ENCODE results near the gene RBFOX2. TPM values are rescaled to one million over a fixed set of nuclear protein-coding genes. Genes with fewer than 3 reads are reported as not detected.
"Not testable (repeated sequence)": the region's sequence is repeated elsewhere in the genome, so short reads cannot be mapped to it uniquely, and the experiment has no call there.

RBFOX2 gene
- total RNA-seq, 2 experiments from 2014 or later: 6.6 to 7.1 TPM

GRCh38 chr22:36015155-36015810, 13.3 kb downstream of the RBFOX2 start:
- ChIA-PET POLR2A (no interaction called here), CTCF (interaction anchor here (2.1 kb wide), 1 partner anchor 11 kb away, joined by 4 read pairs; no protein-coding TSS in a partner anchor)

- POLR2A ChIA-PET: no interaction called here
- CTCF ChIA-PET: interaction anchor here (0.5 to 2.1 kb wide), 2 partner anchors 12 to 528 kb away, joined by 3 to 4 read pairs; no protein-coding TSS in a partner anchor
Measured at GRCh38 chr22:36014546-36015074, 14.0 kb downstream of the RBFOX2 start.

DNA sequence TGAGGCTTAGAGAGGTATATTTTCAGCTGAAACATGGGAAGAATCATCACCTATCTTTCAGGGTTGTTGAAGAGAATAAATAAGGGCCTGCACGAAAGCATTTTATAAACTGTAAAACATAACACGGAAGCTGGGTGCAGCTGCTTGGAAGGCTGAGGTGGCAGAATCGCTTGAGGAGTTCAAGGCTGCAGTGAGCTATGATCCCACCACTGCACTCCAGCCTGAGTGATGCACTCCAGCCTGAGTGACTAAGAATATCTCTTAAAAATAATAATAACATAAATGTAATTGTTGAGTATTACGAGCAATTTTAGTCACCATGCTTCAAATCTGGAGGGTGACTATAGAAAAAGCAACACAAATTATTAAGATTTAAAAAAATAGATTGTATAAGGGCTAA, 16.3 kb downstream of the RBFOX2 start:
- CTCF ChIA-PET: no interaction called here
- POLR2A ChIA-PET: interaction anchor here (0.6 kb wide), 1 partner anchor 114 kb away, joined by 7 read pairs; no protein-coding TSS in a partner anchor

DNA sequence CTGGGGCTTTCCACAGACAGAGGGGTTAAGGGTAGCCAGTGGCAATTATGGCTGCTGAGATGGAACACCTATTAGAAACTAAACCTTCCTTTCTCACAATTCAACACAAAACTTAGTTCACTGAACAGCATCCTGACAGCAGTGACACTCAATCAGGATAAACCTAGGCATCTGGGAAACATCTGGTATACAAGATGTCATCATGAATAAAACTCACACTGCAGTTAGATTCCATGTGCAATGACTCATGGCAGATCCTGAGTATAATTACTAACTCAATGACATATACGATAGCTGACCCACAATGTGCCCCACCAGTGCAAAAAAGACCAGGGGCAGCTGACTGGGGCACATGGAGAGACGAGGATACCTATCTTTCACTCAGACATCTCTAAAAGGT, 17.7 kb downstream of the RBFOX2 start:
- ChIA-PET CTCF (interaction anchor here (1.0 kb wide), 1 partner anchor 55 kb away, joined by 3 read pairs; no protein-coding TSS in a partner anchor), POLR2A (no interaction called here)

- POLR2A ChIA-PET: no interaction called here
- CTCF ChIA-PET: no interaction called here
Measured at GRCh38 chr22:36010090-36010489, 18.5 kb downstream of the RBFOX2 start.

DNA sequence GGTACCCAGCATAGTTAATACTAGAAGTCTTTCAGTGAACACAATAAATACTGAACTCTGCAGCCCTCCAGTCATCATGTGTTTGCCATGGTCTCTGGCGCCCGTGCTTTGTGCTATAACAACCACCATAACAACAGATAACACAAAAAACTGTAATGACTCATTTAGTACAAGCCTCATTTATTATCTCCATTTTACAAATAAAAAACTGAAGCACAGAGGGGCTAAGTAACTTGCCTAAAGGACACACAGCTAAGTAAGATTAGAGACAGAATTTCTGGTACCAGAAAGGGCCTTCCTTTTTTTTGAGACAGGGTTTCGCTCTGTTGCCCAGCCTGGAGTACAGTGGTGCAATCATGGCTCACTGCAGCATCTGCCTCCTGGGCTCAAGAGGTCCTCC, 19.5 kb downstream of the RBFOX2 start:
- ChIA-PET POLR2A (no interaction called here), CTCF (no interaction called here)

DNA sequence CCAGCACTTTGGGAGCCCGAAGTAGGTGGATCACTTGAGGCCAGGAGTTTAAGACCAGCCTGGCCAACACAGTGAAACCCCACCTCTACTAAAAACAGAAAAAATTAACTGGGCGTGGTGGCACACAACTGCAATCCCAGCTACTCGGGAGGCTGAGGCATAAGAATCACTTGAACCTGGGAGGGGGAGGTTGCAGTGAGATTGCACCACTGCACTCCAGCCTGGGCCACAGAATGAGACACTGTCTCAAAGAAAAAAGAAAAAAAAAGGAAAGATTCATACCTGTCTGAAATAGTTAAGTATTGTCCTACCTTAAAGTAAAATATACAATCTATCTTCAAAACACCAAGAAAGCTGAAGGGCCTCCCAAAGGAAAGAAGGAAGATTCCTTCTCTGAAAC, 20.1 kb downstream of the RBFOX2 start:
- CTCF ChIA-PET: no interaction called here
- POLR2A ChIA-PET: no interaction called here

DNA sequence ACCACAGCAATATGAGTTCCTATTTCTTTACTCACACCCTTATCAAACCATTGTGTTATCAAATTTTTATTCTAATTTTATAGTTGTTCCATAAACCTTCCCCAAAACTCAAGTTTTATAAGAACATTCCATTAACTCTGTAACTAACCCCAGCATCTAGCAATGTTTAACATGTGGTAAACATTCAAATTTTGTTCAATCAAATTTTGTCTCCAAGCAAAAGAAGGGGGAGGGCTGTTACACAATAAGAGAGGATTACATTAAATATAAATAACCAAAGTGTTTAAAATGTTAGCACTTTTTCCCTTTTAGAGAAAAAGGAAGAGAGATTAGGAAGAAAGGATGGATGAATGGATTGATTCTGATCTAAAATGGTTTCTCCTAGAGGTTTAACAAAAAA, 20.5 kb downstream of the RBFOX2 start:
- ChIA-PET CTCF (no interaction called here), POLR2A (no interaction called here)

DNA sequence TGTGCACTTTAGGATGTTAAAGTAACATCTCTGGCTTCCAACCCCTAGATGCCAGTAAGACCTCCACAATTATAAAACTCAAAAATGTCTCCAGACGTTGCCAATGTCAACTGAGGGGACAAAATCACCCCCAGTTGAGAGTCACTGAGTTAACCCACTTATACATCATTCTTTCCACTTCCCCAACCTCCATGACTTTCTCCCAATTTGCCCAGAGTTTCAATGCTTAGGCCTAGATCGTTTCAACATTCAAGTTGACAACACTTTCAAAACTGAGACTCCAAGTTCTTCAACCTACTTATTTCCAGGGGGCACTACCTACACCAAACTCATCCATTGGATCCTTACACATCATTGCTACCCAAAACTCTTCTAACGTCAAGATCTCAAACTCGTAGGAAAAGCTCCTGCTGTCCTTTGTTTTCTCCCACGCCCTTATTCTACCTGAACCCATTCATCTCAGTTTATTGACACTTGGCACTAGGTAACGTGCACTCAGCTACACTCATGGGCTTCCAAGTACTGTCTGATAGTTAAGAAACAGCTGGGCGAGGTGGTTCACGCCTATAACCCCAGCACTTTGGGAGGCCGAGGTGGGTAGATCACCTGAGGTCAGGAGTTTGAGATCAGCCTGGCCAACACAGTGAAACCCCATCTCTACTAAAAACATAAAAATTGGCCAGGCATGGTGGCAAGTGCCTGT, 24.5 kb downstream of the RBFOX2 start:
- ChIA-PET POLR2A (interaction anchor here (0.6 kb wide), 1 partner anchor 68 kb away, joined by 5 read pairs; no protein-coding TSS in a partner anchor), CTCF (no interaction called here)

- ChIA-PET CTCF (no interaction called here), POLR2A (no interaction called here)
Measured at GRCh38 chr22:36002718-36003260, 25.8 kb downstream of the RBFOX2 start.

GRCh38 chr22:36002084-36002483, 26.5 kb downstream of the RBFOX2 start:
- CTCF ChIA-PET: no interaction called here
- POLR2A ChIA-PET: no interaction called here

- POLR2A ChIA-PET: no interaction called here
- CTCF ChIA-PET: no interaction called here
Measured at GRCh38 chr22:35998748-35999147, 29.9 kb downstream of the RBFOX2 start.

- CTCF ChIA-PET: no interaction called here
- POLR2A ChIA-PET: no interaction called here
Measured at GRCh38 chr22:35997438-35997837, 31.2 kb downstream of the RBFOX2 start.

GRCh38 chr22:35996596-35996995, 32.0 kb downstream of the RBFOX2 start:
- POLR2A ChIA-PET: no interaction called here
- CTCF ChIA-PET: no interaction called here

GRCh38 chr22:35995772-35996171, 32.9 kb downstream of the RBFOX2 start:
- CTCF ChIA-PET: no interaction called here
- POLR2A ChIA-PET: no interaction called here

DNA sequence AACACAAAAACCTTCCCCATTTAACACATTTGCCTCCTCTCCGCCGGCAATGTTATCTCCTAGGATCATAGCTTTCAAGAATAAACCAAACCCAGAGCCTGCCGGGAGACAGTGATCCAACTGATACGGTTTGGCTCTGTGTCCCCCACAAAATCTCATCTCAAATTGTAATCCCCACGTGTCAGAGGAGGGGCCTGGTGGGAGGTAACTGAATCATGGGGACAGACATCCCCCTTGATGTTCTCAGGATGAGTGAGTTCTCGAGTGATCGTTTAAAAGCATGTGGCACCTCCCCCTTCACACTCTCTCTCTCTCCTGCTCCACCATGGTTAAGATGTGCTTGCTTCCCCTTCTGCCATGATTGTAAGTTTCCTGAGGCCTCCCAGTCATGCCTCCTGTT, 33.3 kb downstream of the RBFOX2 start:
- POLR2A ChIA-PET: no interaction called here
- CTCF ChIA-PET: no interaction called here

DNA sequence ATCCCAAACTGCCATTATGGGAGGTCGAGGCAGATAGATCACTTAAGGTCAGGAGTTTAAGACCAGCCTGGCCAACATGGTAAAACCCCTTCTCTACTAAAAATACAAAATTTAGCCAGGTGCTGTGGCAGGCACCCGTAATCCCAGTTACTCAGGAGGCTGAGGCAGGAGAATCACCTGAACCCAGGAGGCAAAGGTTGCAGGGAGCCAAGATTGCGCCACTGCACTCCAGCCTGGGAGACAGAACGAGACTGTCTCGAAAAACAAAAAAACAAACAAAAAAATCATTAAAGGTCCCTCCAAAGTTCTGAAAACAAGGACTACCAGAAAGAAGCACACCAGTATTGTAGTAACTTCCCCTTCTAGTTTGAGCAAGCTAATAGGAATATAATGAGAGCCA, 34.9 kb downstream of the RBFOX2 start:
- POLR2A ChIA-PET, CTCF ChIA-PET: not testable (repeated sequence)

DNA sequence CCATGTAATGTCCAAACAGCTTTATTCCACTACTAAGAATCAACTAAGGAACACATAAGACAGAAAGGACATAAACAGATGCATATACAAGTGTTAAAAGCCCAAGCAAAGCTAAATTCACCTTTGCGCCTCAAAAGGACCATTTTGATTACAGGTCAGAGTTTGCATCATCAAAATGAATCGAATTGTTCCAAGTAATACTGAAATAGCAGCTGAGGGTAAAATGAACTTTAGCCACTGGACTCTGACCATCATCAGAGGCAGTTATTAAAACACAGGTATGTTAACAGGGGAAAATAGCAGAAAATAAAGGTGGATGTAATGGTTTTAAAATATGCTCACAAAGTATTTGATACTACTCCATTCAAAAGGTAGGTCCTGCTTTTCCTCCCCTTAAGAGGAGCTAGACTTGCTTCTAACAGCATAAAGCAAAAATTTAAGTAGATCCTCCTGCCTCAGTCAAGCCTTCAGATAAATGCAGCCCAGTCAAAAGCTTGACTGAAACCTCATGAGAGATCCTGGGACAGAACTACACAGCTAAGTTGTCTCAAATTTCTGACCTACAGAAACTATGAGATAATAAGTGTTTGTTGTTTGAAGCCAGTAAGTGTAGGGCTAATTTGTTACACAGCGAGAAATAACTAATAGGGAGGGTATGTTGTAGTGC, 35.4 kb downstream of the RBFOX2 start:
- POLR2A ChIA-PET: no interaction called here
- CTCF ChIA-PET: interaction anchor here (2.6 kb wide), 1 partner anchor 73 kb away, joined by 7 read pairs; no protein-coding TSS in a partner anchor

DNA sequence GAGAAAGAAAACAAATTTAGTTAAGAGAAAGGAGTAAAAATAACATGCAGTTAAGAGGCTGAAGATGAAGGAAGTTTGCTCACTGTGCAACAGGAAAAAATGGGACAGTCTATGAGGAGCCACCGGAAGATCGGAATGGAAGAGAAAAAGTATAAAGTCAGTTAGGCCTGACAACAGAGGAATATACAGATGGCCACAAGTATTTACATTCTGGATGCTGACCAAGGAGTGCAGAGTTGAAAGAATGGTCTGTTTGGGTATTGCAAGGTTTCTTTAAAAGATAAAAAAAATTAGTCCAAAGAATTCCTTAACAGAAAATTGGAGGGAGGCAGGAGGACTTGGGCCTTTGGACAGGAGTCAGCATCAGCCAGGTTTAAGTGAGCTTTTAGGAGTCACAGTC, 37.5 kb downstream of the RBFOX2 start:
- CTCF ChIA-PET: interaction anchor here (2.6 kb wide), 1 partner anchor 75 kb away, joined by 7 read pairs; no protein-coding TSS in a partner anchor
- POLR2A ChIA-PET: no interaction called here

DNA sequence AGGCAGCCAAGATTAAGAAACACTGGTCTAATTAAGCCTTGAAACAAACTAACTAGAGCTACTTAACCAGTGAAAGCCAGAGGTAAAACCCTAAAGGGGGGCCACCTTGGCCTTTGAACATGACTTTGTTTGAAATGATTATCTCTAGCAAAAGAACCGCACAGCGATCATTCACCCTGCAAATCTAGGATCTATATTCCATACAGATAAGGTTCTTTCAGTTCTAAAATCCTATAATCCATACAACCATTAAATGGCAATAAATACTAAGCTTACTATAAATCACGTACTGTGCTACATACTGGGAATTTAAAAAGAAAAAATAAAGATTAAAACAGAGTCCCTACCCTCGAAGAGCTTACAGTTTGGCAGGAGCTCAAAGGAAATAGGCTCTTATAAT, 40.6 kb downstream of the RBFOX2 start:
- ChIA-PET CTCF (no interaction called here), POLR2A (no interaction called here)

DNA sequence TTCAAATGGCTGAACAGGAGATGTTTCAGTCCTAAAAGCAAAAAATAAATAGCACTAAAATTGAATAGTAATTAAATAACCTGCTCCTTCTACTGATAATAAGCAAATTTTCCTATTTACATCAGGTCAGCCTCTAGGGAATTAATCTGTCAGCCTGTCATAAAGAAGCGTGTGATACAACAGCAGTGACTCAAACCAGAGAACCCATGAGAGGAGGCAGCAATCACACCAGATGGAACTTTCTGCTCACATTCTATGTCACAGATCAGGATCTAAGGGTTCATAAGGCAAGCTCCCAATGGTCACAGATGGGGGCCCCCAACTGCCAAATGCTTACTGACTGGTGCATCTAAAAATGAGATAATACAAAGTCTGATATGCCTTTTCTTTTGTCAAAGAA, 41.1 kb downstream of the RBFOX2 start:
- ChIA-PET POLR2A (no interaction called here), CTCF (no interaction called here)
